Activated CD4-positive, alpha-beta T cell treated with anti-CD3 and anti-CD28 coated beads, Interleukin-2, amount 10 ng/mL, durations not matched to agents 24 days and 14 days (primary cell): ENCODE data around the gene TNP2. TPM values are rescaled to one million over a fixed set of nuclear protein-coding genes. Genes with fewer than 3 reads are reported as not detected.

Experiments
- DNase-seq: peaks from one replicate; pipeline ENCODE4 v3.0.0; 2022
- H3K27ac Mint-ChIP-seq: one replicate; pipeline ENCODE4 v1.8.0; 2022; ENCODE audit warnings: mild to moderate bottlenecking, mixed read lengths
- H3K27me3 Mint-ChIP-seq: one replicate; pipeline ENCODE4 v1.8.0; 2022; ENCODE audit warnings: mixed read lengths
- H3K36me3 Mint-ChIP-seq: one replicate; pipeline ENCODE4 v1.8.0; 2022; ENCODE audit warnings: low read depth, mild to moderate bottlenecking, mixed read lengths
- H3K4me1 Mint-ChIP-seq: one replicate; pipeline ENCODE4 v1.8.0; 2021; ENCODE audit warnings: mixed read lengths
- H3K4me3 Mint-ChIP-seq: one replicate; pipeline ENCODE4 v1.8.0; 2022; ENCODE audit warnings: mild to moderate bottlenecking, moderate library complexity, mixed read lengths
- H3K9me3 Mint-ChIP-seq: one replicate; pipeline ENCODE4 v1.8.0; 2021; ENCODE audit warnings: mixed read lengths
- intact Hi-C: fragments of 100-400 bp; cut with micrococcal nuclease; formaldehyde crosslinking; loops from one replicate; pipeline ENCODE4 v1.15.1; 2023
- total RNA-seq: library from RNA; stranded (reverse); gene quantifications from 2 replicates; pipeline ENCODE4 v1.2.3, GENCODE V29; 2022

Gene TNP2
- total RNA-seq, 1 donor from 2014 or later = not detected

DNA sequence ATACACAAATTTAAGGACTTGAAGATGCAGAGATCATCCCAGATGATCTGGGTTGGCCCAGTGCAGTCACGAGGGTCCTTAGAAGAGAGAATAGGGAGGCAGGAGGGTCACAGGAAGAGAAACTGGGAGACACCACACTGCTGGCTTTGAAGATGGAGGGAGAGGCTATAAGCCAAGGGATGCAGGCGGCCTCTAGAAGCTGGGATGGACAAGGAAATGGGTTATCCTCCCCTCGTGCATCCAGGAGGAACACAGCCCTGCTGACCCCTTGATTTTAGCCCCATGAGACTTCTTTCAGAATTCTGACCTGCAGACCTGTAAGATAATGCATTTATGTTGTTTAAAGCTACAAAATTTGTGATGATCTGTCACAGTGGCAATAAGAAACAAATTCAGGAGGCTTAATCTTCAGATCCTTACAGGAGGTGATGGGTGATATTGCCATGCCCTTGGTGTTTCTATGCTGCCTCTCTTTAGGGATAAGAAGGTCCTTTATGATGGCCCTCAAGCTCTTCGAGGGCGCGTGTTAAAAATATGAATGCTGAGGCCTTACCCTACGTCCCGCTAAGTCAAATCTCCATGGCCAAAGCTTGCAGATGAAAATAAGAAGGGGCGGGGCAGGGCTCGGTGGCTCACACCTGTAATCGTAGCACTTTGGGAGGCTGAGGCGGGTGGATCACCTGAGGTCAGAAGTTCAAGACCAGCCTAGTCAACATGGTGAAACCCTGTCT lies 8.6 kb upstream of the TNP2 start:
- Mint-ChIP-seq H3K4me3 (no peak overlapping the region), H3K36me3 (no peaks in the 10 kb centered on the region), H3K9me3 (no peaks in the 10 kb centered on the region), H3K27me3 (peaks cover 12% of the 10 kb centered on the region), H3K27ac (no peak overlapping the region), H3K4me1 (peaks cover 5% of the 10 kb centered on the region)
- no peak for DNase-seq
- intact Hi-C loops = no loop called here

DNA sequence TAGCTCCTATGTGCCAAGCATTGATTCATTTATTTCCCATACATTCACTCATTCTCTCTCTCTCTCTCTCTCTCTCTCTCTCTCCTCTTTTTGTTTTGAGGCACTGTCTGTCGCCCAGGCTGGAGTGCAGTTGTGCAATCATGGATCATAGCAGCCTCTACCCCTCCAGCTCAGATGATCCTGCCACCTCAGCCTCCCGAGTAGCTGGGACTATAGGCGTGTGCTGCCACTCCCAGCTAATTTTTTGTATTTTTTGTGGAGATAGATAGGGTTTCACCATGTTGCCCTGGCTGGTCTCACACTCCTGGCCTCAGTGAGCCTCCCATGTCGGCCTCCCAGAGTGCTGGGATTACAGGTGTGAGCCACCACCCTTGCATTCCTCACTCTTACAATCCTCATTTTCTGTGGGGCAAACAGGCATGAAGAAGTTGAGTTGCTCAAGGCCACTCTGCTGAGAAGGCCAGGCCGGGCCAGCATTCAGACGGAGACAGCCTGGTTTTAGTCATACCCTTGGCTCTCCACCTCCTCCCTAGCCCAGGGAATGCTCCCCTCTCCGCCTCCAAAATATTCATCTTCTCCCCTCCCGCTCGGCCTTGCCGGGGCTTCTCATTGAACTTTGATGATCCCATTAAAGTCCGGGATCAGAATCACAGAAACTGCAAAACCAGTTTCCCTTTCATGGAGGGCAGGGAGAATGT lies 7.9 kb upstream of the TNP2 start:
- DNase-seq = no peak
- Mint-ChIP-seq H3K27me3 (peaks cover 9% of the 10 kb centered on the region), H3K9me3 (no peaks in the 10 kb centered on the region), H3K27ac (no peak overlapping the region), H3K4me1 (peaks cover 3% of the 10 kb centered on the region), H3K36me3 (no peaks in the 10 kb centered on the region), H3K4me3 (no peak overlapping the region)
- intact Hi-C loops = no loop called here

- DNase-seq = no peak
- Mint-ChIP-seq H3K9me3 (no peaks in the 10 kb centered on the region), H3K27ac (no peak within 1 kb of the TSS), H3K36me3 (no peaks in the 10 kb centered on the region), H3K4me1 (peaks cover 2% of the 10 kb centered on the region), H3K4me3 (no peak within 1 kb of the TSS), H3K27me3 (peaks cover 7% of the 10 kb centered on the region)
- intact Hi-C loops = no loop called here
Measured at GRCh38 chr16:11276143-11276895, 7.2 kb upstream of the TNP2 start, which contains the start of gene PRM2. Gene PRM2 (minus strand): TSS chr16:11276480. CDS start chr16:11276370, 110 bp downstream.

DNA sequence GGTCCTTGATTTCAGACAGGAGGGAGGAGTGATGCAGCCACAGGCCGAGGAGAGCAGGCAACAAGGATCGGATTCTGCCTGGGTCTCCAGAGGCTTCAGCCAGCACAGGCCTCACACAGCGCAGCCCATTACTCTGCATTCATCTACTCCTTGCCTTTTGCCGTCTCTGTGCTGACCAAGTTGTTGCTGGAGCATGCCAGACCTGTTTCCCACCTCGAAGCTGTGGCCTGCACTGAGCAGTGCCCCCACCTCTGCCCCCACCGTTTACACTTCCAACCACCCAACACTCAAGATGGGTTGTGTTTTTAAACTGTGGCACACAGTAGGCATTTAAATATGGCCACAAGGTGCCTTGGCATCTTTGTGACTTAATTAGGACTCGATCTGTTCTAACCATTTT lies 5.8 kb upstream of the TNP2 start:
- H3K4me3 Mint-ChIP-seq = no peak overlapping the region

DNA sequence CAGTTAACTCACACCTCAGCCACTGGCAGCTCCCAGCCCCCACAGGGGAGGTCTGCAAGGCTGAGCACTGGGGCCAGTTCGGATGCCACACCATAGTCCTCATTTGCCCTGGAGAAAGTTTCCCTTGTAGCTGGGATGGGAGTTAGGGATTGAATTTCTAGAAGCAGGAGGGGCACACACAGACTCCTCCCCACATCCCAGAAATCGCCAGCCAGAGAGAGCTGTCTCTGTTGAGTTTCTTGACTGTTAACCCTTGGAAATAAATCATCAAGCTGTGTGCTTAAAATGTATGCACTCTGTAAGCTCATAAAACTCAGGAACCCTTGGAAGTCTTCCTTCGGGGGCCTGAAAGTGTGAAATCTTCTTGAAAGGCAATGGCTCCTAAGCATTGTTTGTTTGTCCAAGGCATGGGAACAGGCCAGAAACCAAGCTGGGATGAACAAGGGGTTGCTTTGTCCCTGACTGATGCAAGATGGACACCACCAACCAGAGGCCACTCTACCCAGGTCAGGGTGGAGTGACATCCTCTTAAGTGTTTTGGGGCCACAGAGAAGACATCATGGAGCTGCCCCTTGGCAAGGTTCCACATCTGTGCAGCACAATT lies 4.7 kb upstream of the TNP2 start:
- Mint-ChIP-seq H3K9me3 (no peaks in the 10 kb centered on the region), H3K4me1 (no peaks in the 10 kb centered on the region), H3K36me3 (no peaks in the 10 kb centered on the region), H3K4me3 (no peak overlapping the region), H3K27me3 (peaks cover 7% of the 10 kb centered on the region), H3K27ac (no peak overlapping the region)
- intact Hi-C loops = no loop called here
- DNase-seq = no peak

More for the DNA sequence above, 5.8 kb upstream of the TNP2 start:
- H3K36me3 Mint-ChIP-seq = no peaks in the 10 kb centered on the region
- peaks cover under 1% of the 10 kb centered on the region for H3K4me1 Mint-ChIP-seq
- H3K27ac Mint-ChIP-seq = no peak overlapping the region
- intact Hi-C loops = no loop called here
- H3K9me3 Mint-ChIP-seq = no peaks in the 10 kb centered on the region
- H3K27me3 Mint-ChIP-seq = peaks cover 7% of the 10 kb centered on the region
- DNase-seq = no peak

DNA sequence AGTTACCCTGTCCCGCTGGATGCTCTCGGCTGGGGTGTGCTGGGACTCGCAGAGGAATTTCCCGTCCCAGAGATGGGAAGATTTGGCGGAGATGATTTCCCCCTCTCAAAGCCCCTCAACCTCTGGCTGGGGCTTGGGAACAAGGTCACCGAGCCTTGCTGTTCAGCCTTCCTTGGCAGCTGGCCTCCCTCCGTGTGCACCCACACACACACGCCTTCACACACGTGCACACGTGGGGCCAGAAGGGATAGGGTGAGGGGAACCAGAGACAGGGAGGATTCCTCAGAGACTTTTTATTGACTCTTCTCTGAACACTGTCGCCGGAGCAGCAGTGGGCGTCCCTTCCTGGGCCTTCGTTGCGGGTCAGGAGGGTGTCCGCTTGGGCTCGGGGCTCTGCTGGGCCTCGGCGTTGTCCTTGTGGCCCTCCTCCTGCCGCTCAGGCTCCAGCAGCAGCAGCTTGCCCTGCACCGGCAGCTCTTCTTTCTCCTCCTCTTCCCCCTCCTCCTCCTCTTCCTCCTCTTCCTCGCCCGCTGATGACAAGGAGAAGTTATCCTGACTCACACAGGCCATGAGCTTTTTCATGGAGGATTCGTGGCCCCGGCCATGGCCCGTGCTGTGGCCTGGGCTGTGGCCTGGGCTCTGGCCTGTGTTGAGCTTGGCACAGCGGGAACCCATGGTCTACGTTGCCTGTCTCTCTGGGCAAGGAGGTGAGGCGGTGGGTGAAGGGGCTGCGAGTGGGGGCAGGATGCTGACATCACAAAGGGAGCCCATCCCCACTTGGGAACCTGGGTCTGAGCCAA lies 4.0 kb upstream of the TNP2 start, which contains the start of gene PRM3:
TSS of gene PRM3 (minus strand) at position 709 of the 800 bp plus-strand sequence. CDS start at position 675, 34 bp downstream.
- H3K4me3 Mint-ChIP-seq = no peak within 1 kb of the TSS
- H3K4me1 Mint-ChIP-seq = no peaks in the 10 kb centered on the region
- peaks cover 5% of the 10 kb centered on the region for H3K9me3 Mint-ChIP-seq
- DNase-seq = no peak
- intact Hi-C loops = no loop called here
- no peak within 1 kb of the TSS for H3K27ac Mint-ChIP-seq
- H3K36me3 Mint-ChIP-seq = no peaks in the 10 kb centered on the region
- H3K27me3 Mint-ChIP-seq = peaks cover 9% of the 10 kb centered on the region

DNA sequence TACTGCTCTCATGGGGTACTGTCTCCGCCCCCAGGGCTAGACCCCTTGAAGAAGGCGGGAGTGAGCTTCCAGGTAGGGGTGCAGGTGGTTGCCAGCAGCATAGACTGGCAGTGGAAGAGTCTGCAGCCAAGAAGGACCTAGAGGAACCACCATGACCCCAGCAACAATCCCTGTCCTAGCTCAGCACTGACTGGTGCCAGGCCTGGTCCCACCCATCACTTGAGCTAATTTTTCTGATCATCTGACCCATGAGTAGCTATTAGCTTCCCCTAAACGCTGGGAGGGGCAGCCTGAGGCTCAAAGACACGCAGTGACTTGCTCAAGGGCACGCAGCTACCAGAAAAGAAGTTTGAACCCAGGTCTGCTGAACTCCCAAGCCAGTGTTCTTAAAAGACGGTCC lies 3.4 kb upstream of the TNP2 start:
- no peak overlapping the region for H3K27ac Mint-ChIP-seq
- H3K36me3 Mint-ChIP-seq = no peaks in the 10 kb centered on the region

DNA sequence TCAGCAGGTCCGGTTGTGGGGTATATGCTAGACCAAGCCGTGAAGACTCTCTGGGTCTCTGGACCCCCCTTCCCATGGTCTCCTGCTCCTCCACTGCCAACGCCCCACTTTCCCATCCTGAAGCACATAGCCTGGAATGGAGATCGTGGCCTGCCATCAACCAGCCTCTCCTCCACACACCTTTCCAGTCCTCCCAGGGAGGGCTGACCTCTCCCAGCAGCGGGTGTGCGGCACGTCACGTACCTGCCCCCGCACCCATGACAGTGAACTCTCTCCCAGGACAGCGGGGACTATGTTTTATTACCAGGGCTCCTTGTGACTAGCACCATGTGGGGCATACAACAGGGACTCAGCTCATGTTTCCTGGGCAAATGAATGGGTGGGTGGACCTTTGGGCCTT lies 2.5 kb upstream of the TNP2 start:
- Mint-ChIP-seq H3K9me3 (peaks cover 5% of the 10 kb centered on the region), H3K4me1 (no peaks in the 10 kb centered on the region), H3K27ac (no peak overlapping the region)

More for the DNA sequence above, 3.4 kb upstream of the TNP2 start:
- intact Hi-C loops = no loop called here
- Mint-ChIP-seq H3K27me3 (peaks cover 8% of the 10 kb centered on the region), H3K4me1 (no peaks in the 10 kb centered on the region), H3K4me3 (no peak overlapping the region), H3K9me3 (peaks cover 5% of the 10 kb centered on the region)
- no peak for DNase-seq

DNA sequence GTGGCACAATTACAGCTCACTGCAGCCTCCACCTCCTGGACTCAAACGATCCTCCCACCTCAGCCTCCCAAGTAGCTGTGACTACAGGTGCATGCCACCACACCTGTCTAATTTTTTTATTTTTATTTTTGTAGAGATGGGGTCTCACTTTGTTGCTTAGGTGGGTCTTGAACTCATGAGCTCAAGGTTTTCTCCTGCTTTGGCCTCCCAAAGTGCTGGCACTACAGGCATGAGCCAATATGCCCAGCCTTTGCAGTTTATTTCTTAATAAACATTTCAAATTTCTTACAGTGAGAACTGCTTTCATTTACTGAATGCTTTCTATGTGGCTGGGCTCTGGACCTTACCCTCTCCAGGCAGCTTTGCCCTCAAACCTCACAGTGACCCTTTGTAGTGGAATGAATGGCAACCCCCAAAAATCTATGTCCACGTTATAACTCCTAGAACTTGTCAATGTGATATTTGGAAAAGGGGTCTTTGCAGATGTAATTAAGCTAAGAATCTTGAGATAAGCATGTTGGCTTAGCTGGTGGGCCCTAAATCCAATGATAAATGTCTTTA lies 1.6 kb upstream of the TNP2 start:
- intact Hi-C loops = no loop called here
- Mint-ChIP-seq H3K27me3 (peaks cover 6% of the 10 kb centered on the region), H3K9me3 (peaks cover 5% of the 10 kb centered on the region), H3K4me1 (no peaks in the 10 kb centered on the region), H3K36me3 (no peaks in the 10 kb centered on the region), H3K4me3 (no peak overlapping the region), H3K27ac (no peak overlapping the region)
- DNase-seq = no peak

More for the DNA sequence above, 2.5 kb upstream of the TNP2 start:
- intact Hi-C loops = no loop called here
- Mint-ChIP-seq H3K27me3 (peaks cover 6% of the 10 kb centered on the region), H3K36me3 (no peaks in the 10 kb centered on the region), H3K4me3 (no peak overlapping the region)
- no peak for DNase-seq

DNA sequence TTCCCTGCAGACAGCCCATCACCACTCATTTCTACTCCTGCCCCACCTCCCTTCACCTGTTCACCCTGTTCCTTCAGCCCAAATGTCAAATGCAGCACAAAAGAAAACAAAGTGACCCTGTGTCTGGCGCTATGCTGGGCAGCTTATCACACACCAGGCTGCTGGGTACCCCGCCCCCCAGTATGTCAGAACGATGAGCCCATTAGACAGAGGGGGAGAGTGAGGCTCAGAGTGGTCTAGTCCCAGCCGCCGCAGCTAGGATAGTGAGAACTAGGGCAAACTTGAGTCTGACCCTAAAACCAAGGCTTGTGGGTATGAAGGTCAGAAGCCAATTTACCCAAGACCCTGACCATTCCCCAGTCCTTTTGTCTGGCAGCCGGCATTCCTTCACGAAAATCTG lies 4.0 kb downstream of the TNP2 start:
- H3K4me3 Mint-ChIP-seq = no peak overlapping the region

GRCh38 chr16:11264155-11264832 lies 4.8 kb downstream of the TNP2 start:
- Mint-ChIP-seq H3K36me3 (no peaks in the 10 kb centered on the region), H3K9me3 (peaks cover 5% of the 10 kb centered on the region), H3K27ac (peak overlapping the region; percentile 91), H3K4me3 (peak overlapping the region; percentile 43), H3K27me3 (peaks cover 3% of the 10 kb centered on the region), H3K4me1 (peaks cover 35% of the 10 kb centered on the region)
- intact Hi-C loops = loop anchor here (2.0 to 5.0 kb wide), 2 partner anchors 33 to 47 kb away; no protein-coding TSS in a partner anchor
- no peak for DNase-seq

More for the DNA sequence above, 4.0 kb downstream of the TNP2 start:
- H3K27me3 Mint-ChIP-seq = peaks cover 3% of the 10 kb centered on the region
- no peak for DNase-seq
- H3K36me3 Mint-ChIP-seq = no peaks in the 10 kb centered on the region
- H3K4me1 Mint-ChIP-seq = peaks cover 27% of the 10 kb centered on the region
- H3K27ac Mint-ChIP-seq = no peak overlapping the region
- H3K9me3 Mint-ChIP-seq = peaks cover 5% of the 10 kb centered on the region
- intact Hi-C loops = loop anchor here (2.0 kb wide), 1 partner anchor 46 kb away; no protein-coding TSS in a partner anchor

DNA sequence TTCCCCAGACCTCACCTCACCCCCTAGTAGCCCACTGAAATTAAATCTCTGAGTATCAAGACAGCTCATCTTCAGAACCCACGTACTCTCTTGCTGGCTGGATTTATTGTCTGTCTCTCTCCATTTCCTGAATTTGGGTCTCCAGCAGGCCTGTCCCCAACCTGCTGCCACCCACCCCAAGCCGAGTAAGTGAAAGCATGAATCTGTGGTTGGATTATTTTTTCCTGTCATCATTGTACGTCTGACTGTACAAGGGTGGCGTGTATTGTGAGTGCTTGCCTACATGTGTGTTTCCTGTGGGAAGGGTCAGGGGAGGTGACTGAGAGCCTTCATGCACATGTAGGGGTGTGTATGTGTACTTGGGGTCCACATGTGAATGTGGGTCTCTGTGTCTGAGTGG lies 5.4 kb downstream of the TNP2 start:
- peak overlapping the region; percentile 43 for H3K4me3 Mint-ChIP-seq
- intact Hi-C loops = loop anchor here (1.0 to 5.0 kb wide), 3 partner anchors 34 to 93 kb away; no protein-coding TSS in a partner anchor

More for the DNA sequence above, 5.4 kb downstream of the TNP2 start:
- peaks cover 3% of the 10 kb centered on the region for H3K27me3 Mint-ChIP-seq
- peak; percentile 85 for DNase-seq
- peaks cover 40% of the 10 kb centered on the region for H3K4me1 Mint-ChIP-seq
- peaks cover 5% of the 10 kb centered on the region for H3K9me3 Mint-ChIP-seq
- no peaks in the 10 kb centered on the region for H3K36me3 Mint-ChIP-seq
- peak overlapping the region; percentile 91 for H3K27ac Mint-ChIP-seq
